OCI-LY3 (cell line): ENCODE measurements around the gene BCAS2.
"Not testable (repeated sequence)": the region's sequence is repeated elsewhere in the genome, so short reads cannot be mapped to it uniquely, and the experiment has no call there.

Experiments used
- H2AFZ ChIP-seq: fragments of 200-600, 300-600 bp; shearing (Covaris generic); 2 replicates; pipeline ENCODE4 v1.6.0; 2014; ENCODE audit warnings: antibody characterized with exemption, low read depth, low read length
- H3K27ac ChIP-seq: fragments of 200-600, 300-600 bp; sonication (generic); 2 replicates; pipeline ENCODE4 v1.5.1; 2014; ENCODE audit warnings: mild to moderate bottlenecking, low read length, moderate library complexity, mixed read lengths
- H3K27me3 ChIP-seq: fragments of 200-600, 300-600 bp; sonication (generic); 2 replicates; pipeline ENCODE4 v1.6.1; 2014; ENCODE audit warnings: low read depth, low read length, mixed read lengths
- H3K36me3 ChIP-seq: fragments of 200-600, 300-600 bp; sonication (generic); replicated peaks from 2 replicates; pipeline ENCODE3; 2014; ENCODE audit warnings: low read depth, low read length, mixed read lengths
- H3K4me1 ChIP-seq: fragments of 300-600, 200-600 bp; sonication (generic); 2 replicates; pipeline ENCODE4 v1.6.1; 2014; ENCODE audit warnings: low read length, mixed read lengths
- H3K4me2 ChIP-seq: fragments of 200-600, 300-600 bp; sonication (generic); 2 replicates; pipeline ENCODE4 v1.6.1; 2014; ENCODE audit warnings: low read length, mixed read lengths
- H3K4me3 ChIP-seq: fragments of 300-600, 200-600 bp; sonication (generic); 2 replicates; pipeline ENCODE4 v1.5.1; 2014; ENCODE audit warnings: antibody characterized with exemption, mild to moderate bottlenecking, low read length, moderate library complexity
- H3K79me2 ChIP-seq: fragments of 300-600, 200-600 bp; shearing (Covaris generic); 2 replicates; pipeline ENCODE4 v1.6.1; 2014; ENCODE audit warnings: mild to moderate bottlenecking, low read length, mixed read lengths
- H3K9ac ChIP-seq: fragments of 300-600, 200-600 bp; shearing (Covaris generic); 2 replicates; pipeline ENCODE4 v1.6.0; 2014; ENCODE audit warnings: mild to moderate bottlenecking, low read length, moderate library complexity
- H3K9me3 ChIP-seq: fragments of 200-600, 300-600 bp; shearing (Covaris generic); 2 replicates; pipeline ENCODE4 v1.6.1; 2014; ENCODE audit warnings: low read length, mixed read lengths; ENCODE audit not compliant: insufficient read depth
- H4K20me1 ChIP-seq: fragments of 200-600, 300-600 bp; sonication (generic); 2 replicates; pipeline ENCODE4 v1.6.1; 2016; ENCODE audit warnings: low read length, mixed read lengths; ENCODE audit not compliant: insufficient read depth
- CTCF ChIP-seq: fragments of 200-600, 300-600 bp; sonication (generic); IDR thresholded peaks from 2 replicates; pipeline ENCODE4 v1.5.1; 2014; ENCODE audit warnings: antibody characterized with exemption, low read length, low read depth
- EZH2phosphoT487 ChIP-seq: fragments of 200-600 bp; shearing (Covaris generic); IDR thresholded peaks from 2 replicates; pipeline ENCODE4 v1.6.1; 2018; ENCODE audit warnings: antibody characterized with exemption, mixed run types, low read depth

BCAS2 gene

GRCh38 chr1:114574365-114574764, 7.0 kb downstream of the BCAS2 start:
- H3K27me3 ChIP-seq, result no peaks in the 10 kb centered on the region
- H3K4me2 ChIP-seq, result no peak overlapping the region
- no peaks in the 10 kb centered on the region for H3K4me1 ChIP-seq
- H3K79me2 ChIP-seq, result no peaks in the 10 kb centered on the region
- no peaks in the 10 kb centered on the region for H4K20me1 ChIP-seq
- H3K4me3 ChIP-seq, result no peak overlapping the region
- peaks cover 13% of the 10 kb centered on the region for H3K36me3 ChIP-seq
- no peaks in the 10 kb centered on the region for H3K9me3 ChIP-seq
- H3K9ac ChIP-seq, result no peak overlapping the region
- no peak overlapping the region for H3K27ac ChIP-seq
- TF ChIP-seq CTCF, result no peak
- TF ChIP-seq EZH2phosphoT487, result no peak
- H2AFZ ChIP-seq, result no peak overlapping the region

GRCh38 chr1:114564141-114564540, 17.3 kb downstream of the BCAS2 start:
- no peak for TF ChIP-seq EZH2phosphoT487
- no peak for TF ChIP-seq CTCF

GRCh38 chr1:114562978-114563510, 18.4 kb downstream of the BCAS2 start:
- not testable (repeated sequence) for H3K4me3 ChIP-seq, H4K20me1 ChIP-seq, H3K4me2 ChIP-seq, H2AFZ ChIP-seq, H3K9me3 ChIP-seq, H3K79me2 ChIP-seq, H3K9ac ChIP-seq, H3K27ac ChIP-seq, H3K27me3 ChIP-seq
- Histone ChIP-seq H3K36me3 (peaks cover 18% of the 10 kb centered on the region), H3K4me1 (peaks cover 22% of the 10 kb centered on the region)

More at GRCh38 chr1:114564141-114564540, 17.3 kb downstream of the BCAS2 start:
- Histone ChIP-seq H3K27me3 (no peaks in the 10 kb centered on the region), H3K4me3 (no peak overlapping the region), H3K36me3 (peaks cover 18% of the 10 kb centered on the region), H2AFZ (no peak overlapping the region), H3K79me2 (no peaks in the 10 kb centered on the region), H3K27ac (no peak overlapping the region), H3K4me1 (peaks cover 17% of the 10 kb centered on the region), H3K9me3 (no peaks in the 10 kb centered on the region), H3K9ac (no peak overlapping the region), H4K20me1 (no peaks in the 10 kb centered on the region), H3K4me2 (no peak overlapping the region)

GRCh38 chr1:114561333-114561732, 20.1 kb downstream of the BCAS2 start:
- H3K36me3 ChIP-seq, result peaks cover 12% of the 10 kb centered on the region
- no peaks in the 10 kb centered on the region for H4K20me1 ChIP-seq
- no peaks in the 10 kb centered on the region for H3K27me3 ChIP-seq
- no peaks in the 10 kb centered on the region for H3K9me3 ChIP-seq
- H3K9ac ChIP-seq, result no peak overlapping the region
- TF ChIP-seq EZH2phosphoT487, result no peak
- no peak for TF ChIP-seq CTCF
- no peak overlapping the region for H3K4me3 ChIP-seq
- H3K79me2 ChIP-seq, result no peaks in the 10 kb centered on the region
- H3K27ac ChIP-seq, result no peak overlapping the region
- no peak overlapping the region for H2AFZ ChIP-seq
- peaks cover 22% of the 10 kb centered on the region for H3K4me1 ChIP-seq
- peak overlapping the region; percentile 7 for H3K4me2 ChIP-seq
